ENCODE measurements around the gene MED31. TPM values are rescaled to one million over a fixed set of nuclear protein-coding genes. Genes with fewer than 3 reads are reported as not detected.

The MED31 gene
- total RNA-seq, 1 experiment from 2014 or later, result 17.8 TPM

- peaks cover 70% of the 10 kb centered on the region for H3K36me3 Mint-ChIP-seq (ENCODE audit: insufficient read depth, unreplicated experiment)
- POLR2A ChIA-PET, result no interaction called here
- peaks cover 18% of the 10 kb centered on the region for H3K4me1 Mint-ChIP-seq (ENCODE audit: insufficient read depth, unreplicated experiment)
- no peak overlapping the region for H3K4me3 Mint-ChIP-seq (ENCODE audit: unreplicated experiment)
- no peak overlapping the region for H3K27ac Mint-ChIP-seq (ENCODE audit: low read depth, unreplicated experiment)
- CTCF ChIA-PET, result interaction anchor here (0.6 kb wide), 1 partner anchor 297 kb away, joined by 3 read pairs; no protein-coding TSS in a partner anchor
- BruUV-seq (replicated peaks), result no TSS peak
- no peak for DNase-seq (ENCODE audit: unreplicated experiment)
- intact Hi-C loops (cut with micrococcal nuclease), result no loop called here
- no peaks in the 10 kb centered on the region for H3K27me3 Mint-ChIP-seq (ENCODE audit: insufficient read depth, unreplicated experiment)
- no peak for TF ChIP-seq CTCF (IDR thresholded peaks at IDR 0.05; ENCODE audit: unreplicated experiment)
- H3K9me3 Mint-ChIP-seq (ENCODE audit: unreplicated experiment), result no peaks in the 10 kb centered on the region
Measured at GRCh38 chr17:6636616-6637457, 14.6 kb downstream of the MED31 start.

GRCh38 chr17:6636105-6636504 lies 15.3 kb downstream of the MED31 start:
- Mint-ChIP-seq H3K27me3 (ENCODE audit: insufficient read depth, unreplicated experiment) (no peaks in the 10 kb centered on the region), H3K4me1 (ENCODE audit: insufficient read depth, unreplicated experiment) (peaks cover 23% of the 10 kb centered on the region), H3K36me3 (ENCODE audit: insufficient read depth, unreplicated experiment) (peaks cover 70% of the 10 kb centered on the region), H3K27ac (ENCODE audit: low read depth, unreplicated experiment) (no peak overlapping the region), H3K4me3 (ENCODE audit: unreplicated experiment) (no peak overlapping the region), H3K9me3 (ENCODE audit: unreplicated experiment) (no peaks in the 10 kb centered on the region)
- intact Hi-C loops (cut with micrococcal nuclease), result no loop called here
- CTCF ChIA-PET, result interaction anchor here (0.7 kb wide), 1 partner anchor 237 kb away, joined by 3 read pairs; no protein-coding TSS in a partner anchor
- POLR2A ChIA-PET, result interaction anchor here (0.6 to 0.8 kb wide), 3 partner anchors 9 to 53 kb away, joined by 3 read pairs; no protein-coding TSS in a partner anchor
- no peak for DNase-seq (ENCODE audit: unreplicated experiment)
- BruUV-seq (replicated peaks), result no TSS peak
- no peak for TF ChIP-seq CTCF (IDR thresholded peaks at IDR 0.05; ENCODE audit: unreplicated experiment)

DNA sequence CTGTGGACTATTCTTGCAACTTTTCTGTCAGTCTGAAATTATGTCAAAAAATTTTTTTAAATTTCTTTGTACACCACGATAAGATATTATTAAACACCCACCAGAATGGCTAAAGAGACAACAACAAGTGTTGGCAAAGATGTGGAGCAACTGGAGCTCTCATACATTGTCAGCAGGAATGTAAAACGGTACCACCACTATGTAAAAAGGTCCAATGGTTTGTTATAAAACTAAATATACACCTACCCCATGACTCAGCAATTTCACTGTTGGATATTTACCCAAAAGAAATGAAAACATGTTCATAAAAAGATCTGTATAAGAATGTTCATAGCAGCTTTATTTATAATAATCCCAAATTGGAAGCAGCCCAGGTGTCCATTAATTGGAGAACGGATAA lies 18.1 kb downstream of the MED31 start:
- BruUV-seq (replicated peaks), result no TSS peak
- CTCF ChIA-PET, result no interaction called here
- no peak overlapping the region for H3K4me3 Mint-ChIP-seq (ENCODE audit: unreplicated experiment)
- H3K9me3 Mint-ChIP-seq (ENCODE audit: unreplicated experiment), result no peaks in the 10 kb centered on the region
- H3K36me3 Mint-ChIP-seq (ENCODE audit: insufficient read depth, unreplicated experiment), result peaks cover 83% of the 10 kb centered on the region
- POLR2A ChIA-PET, result interaction anchor here (0.8 to 1.6 kb wide), 2 partner anchors 8 to 11 kb away, joined by 3 to 4 read pairs; no protein-coding TSS in a partner anchor
- intact Hi-C loops (cut with micrococcal nuclease), result no loop called here
- H3K27ac Mint-ChIP-seq (ENCODE audit: low read depth, unreplicated experiment), result no peak overlapping the region
- no peaks in the 10 kb centered on the region for H3K27me3 Mint-ChIP-seq (ENCODE audit: insufficient read depth, unreplicated experiment)
- TF ChIP-seq CTCF (IDR thresholded peaks at IDR 0.05; ENCODE audit: unreplicated experiment), result no peak
- peaks cover 17% of the 10 kb centered on the region for H3K4me1 Mint-ChIP-seq (ENCODE audit: insufficient read depth, unreplicated experiment)
- no peak for DNase-seq (ENCODE audit: unreplicated experiment)

DNA sequence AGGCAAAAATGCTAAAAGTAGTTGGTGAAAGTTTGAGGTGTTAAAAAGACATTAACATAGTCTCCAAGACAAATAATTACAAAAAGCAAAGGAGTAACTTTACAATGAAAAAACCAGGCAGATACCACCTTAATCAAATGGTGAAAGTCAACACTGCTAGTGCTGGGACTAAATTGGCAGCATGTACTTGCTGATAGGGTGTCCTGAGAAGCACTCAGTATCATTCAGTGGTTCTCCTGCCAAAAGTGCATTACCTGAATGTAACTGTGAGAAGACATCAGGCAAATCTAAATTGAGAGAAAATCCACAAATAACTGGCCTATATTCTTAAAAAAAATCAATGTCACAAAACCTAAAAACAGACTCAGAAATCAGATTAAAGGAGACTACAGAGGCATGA lies 18.9 kb downstream of the MED31 start:
- no peaks in the 10 kb centered on the region for H3K9me3 Mint-ChIP-seq (ENCODE audit: unreplicated experiment)
- intact Hi-C loops (cut with micrococcal nuclease), result no loop called here
- CTCF ChIA-PET, result no interaction called here
- no peak overlapping the region for H3K4me3 Mint-ChIP-seq (ENCODE audit: unreplicated experiment)
- H3K27me3 Mint-ChIP-seq (ENCODE audit: insufficient read depth, unreplicated experiment), result no peaks in the 10 kb centered on the region
- H3K27ac Mint-ChIP-seq (ENCODE audit: low read depth, unreplicated experiment), result no peak overlapping the region
- no TSS peak for BruUV-seq (replicated peaks)
- H3K36me3 Mint-ChIP-seq (ENCODE audit: insufficient read depth, unreplicated experiment), result peaks cover 90% of the 10 kb centered on the region
- DNase-seq (ENCODE audit: unreplicated experiment), result no peak
- TF ChIP-seq CTCF (IDR thresholded peaks at IDR 0.05; ENCODE audit: unreplicated experiment), result no peak
- POLR2A ChIA-PET, result no interaction called here
- H3K4me1 Mint-ChIP-seq (ENCODE audit: insufficient read depth, unreplicated experiment), result peaks cover 12% of the 10 kb centered on the region

Measured in MCF 10A (cell line).